ENCODE results near the gene NKX2-3.
A peak's percentile ranks its signal among the peaks of the same experiment; 100 is the strongest.

DNA sequence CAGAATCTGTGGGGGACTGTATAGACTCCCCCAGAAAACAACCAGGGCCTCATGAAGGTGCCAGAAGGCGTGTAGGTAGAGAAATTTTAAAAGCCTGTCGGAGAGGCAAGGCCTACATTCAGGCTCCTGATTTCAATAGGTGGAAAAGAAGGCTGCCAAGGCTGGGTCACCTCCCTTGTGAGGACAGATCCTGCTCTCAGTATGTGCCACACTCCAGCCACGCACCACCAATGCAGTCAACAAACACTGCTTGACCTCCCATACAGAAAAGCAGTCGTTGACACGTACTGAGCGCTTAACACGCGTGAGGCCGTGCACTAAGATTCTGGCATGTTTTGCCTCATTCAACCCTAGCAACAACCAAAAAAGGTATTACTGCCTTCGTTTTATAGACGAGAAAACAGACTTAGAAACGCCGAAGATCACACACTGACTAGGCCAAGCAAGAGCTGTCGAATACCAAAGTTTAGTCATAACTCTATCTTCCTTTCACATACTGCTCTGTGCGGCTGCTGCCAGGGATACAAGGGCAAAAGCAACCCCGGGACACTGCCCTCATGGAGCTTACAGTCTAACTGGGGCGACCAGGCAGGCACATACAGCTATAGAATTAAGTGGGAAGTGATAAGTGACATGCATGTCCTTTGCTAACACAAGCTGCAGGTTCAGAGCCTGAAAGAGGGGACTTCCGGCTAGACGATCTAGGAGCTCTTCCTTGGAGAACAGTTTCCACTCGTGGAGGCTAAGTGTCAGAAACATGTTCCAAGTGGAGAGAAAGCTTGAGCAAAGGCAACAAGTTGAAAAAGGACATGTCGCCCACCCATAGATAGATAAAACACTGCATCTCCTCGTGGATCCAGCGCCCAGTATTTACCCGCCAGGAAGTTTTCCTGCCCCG, 797 bp upstream of the NKX2-3 start:
- TF ChIP-seq, protein P1, sequence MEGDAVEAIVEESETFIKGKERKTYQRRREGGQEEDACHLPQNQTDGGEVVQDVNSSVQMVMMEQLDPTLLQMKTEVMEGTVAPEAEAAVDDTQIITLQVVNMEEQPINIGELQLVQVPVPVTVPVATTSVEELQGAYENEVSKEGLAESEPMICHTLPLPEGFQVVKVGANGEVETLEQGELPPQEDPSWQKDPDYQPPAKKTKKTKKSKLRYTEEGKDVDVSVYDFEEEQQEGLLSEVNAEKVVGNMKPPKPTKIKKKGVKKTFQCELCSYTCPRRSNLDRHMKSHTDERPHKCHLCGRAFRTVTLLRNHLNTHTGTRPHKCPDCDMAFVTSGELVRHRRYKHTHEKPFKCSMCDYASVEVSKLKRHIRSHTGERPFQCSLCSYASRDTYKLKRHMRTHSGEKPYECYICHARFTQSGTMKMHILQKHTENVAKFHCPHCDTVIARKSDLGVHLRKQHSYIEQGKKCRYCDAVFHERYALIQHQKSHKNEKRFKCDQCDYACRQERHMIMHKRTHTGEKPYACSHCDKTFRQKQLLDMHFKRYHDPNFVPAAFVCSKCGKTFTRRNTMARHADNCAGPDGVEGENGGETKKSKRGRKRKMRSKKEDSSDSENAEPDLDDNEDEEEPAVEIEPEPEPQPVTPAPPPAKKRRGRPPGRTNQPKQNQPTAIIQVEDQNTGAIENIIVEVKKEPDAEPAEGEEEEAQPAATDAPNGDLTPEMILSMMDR (IDR thresholded peaks at IDR 0.05 in 8 of 11, conservative IDR thresholded peaks at IDR 0.05 in 3 of 11): no peak
- TF ChIP-seq POLR2A (IDR thresholded peaks at IDR 0.05): peak in 1 of 3 donors; percentile 48
